ENCODE results near the gene CARHSP1. TPM values are rescaled to one million over a fixed set of nuclear protein-coding genes. Genes with fewer than 3 reads are reported as not detected.
"Not testable (repeated sequence)": the region's sequence is repeated elsewhere in the genome, so short reads cannot be mapped to it uniquely, and the experiment has no call there.

Gene CARHSP1
- total RNA-seq, 1 donor from 2014 or later: 62.5 TPM

- DNase-seq (ENCODE audit: low spot score); ATAC-seq: not testable (repeated sequence)
These were observed 32.0 kb downstream of the CARHSP1 start for GRCh38 chr16:8836797-8837196.

GRCh38 chr16:8832717-8833105, 36.1 kb downstream of the CARHSP1 start:
- no peak for DNase-seq (ENCODE audit: low spot score)

DNA sequence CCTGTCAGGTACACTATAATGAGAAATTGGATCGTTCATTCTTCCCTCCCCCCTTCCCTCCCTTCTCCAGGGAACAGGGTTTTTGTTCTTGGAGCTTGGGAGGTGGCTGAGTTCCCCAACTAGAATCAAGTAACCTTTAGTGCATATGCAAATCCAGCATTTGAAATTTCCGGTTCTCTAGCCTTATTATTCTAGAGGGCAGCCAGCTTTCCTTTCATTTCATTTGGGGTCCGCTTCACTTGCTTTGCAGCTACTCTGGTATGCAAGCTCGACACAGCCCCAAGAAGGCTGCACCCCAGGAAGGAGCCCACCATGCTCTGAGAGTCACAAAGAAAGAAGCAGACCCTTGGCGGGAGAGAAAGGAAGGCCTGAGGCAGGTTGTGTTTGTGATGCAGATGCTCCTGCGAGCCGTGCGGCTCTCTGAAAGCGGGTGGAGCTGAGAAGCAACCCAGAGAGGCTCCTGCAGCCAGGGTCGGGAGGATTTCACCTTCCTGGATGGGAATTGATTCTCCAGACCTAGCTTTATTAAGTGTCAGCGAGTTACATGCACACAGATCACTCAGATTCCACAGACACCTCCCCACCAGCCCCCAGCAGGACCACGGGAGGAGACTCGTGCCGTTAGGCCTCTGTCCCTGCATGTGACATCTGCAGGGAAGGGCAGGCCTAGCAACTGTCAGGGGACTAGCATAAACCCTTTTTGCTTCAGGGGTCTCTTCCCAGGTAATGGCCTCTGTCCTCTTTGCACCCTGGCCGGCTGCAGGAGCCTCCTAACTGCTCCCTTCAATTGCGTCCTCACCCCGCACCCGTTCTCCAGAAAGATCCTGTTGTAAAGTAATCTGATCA, 36.7 kb downstream of the CARHSP1 start:
- ATAC-seq: no peak
- DNase-seq (ENCODE audit: low spot score): no peak

More at GRCh38 chr16:8832717-8833105, 36.1 kb downstream of the CARHSP1 start:
- no peak for ATAC-seq

DNA sequence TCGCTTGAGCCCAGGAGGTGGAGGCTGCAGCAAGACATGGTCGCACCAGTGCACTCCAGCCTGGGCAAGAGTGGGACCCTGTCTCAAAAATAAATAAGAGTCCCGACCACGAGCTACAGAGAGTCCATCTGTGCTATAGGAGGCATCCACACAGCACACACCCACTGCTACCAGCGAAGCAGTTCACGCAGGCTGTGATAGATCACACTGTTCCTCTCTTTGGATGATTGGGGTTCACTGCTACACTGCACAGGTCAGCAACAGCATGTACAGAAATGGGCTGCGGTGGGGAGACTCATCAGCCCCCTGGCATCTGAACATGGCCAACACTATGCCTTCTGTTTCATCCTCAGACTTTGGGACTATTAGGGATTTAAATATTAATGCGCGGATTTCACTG, 37.4 kb downstream of the CARHSP1 start:
- DNase-seq (ENCODE audit: low spot score) (no peak), ATAC-seq (no peak)

- ATAC-seq (no peak), DNase-seq (ENCODE audit: low spot score) (no peak)
These were observed 40.2 kb downstream of the CARHSP1 start for GRCh38 chr16:8828541-8829165.

- DNase-seq (ENCODE audit: low spot score): no peak
- no peak for ATAC-seq
These were observed 42.4 kb downstream of the CARHSP1 start for GRCh38 chr16:8826278-8826879.

- DNase-seq (ENCODE audit: low spot score) (no peak), ATAC-seq (no peak)
These were observed 46.4 kb downstream of the CARHSP1 start for GRCh38 chr16:8822403-8822802.

- ATAC-seq (no peak), DNase-seq (ENCODE audit: low spot score) (no peak)
These were observed 49.3 kb downstream of the CARHSP1 start for GRCh38 chr16:8819411-8820034.

DNA sequence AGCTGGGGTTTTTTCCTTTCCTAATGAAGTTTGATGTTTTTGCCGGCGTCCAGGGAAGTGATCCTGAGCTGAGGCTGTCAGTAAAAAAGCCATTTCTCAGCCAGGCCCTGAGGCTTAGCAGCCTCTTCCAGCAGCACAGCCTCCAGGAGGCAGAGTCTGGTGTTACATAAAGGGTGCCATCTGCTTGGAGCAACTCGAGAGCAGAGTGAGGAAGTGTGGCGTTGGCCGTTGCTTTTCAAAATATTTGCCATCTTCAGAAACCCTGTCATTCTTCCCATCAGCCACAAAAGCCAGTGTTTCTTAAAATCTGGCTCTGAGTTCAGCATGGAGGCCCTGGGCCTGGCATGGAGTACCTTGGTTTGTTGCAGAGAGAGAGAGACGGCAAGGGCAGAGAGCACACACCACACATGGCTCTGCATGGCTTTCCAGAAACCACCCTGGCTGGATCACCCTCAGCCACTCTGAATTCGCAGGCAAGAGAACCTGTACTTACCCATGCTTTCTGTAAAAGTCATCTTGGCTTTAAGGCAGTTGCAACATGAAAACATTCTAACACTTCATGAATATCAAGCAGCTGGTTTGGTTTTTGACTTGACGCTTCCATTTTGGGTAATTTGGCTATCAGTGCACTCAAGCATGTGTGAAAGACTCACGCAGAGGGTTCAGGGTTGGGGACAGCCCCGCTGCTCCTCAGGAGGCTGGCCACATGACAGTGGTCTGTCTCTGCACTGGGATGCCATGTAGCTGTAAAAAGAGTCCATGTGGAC, 50.1 kb downstream of the CARHSP1 start:
- ATAC-seq (no peak), DNase-seq (ENCODE audit: low spot score) (no peak)

DNA sequence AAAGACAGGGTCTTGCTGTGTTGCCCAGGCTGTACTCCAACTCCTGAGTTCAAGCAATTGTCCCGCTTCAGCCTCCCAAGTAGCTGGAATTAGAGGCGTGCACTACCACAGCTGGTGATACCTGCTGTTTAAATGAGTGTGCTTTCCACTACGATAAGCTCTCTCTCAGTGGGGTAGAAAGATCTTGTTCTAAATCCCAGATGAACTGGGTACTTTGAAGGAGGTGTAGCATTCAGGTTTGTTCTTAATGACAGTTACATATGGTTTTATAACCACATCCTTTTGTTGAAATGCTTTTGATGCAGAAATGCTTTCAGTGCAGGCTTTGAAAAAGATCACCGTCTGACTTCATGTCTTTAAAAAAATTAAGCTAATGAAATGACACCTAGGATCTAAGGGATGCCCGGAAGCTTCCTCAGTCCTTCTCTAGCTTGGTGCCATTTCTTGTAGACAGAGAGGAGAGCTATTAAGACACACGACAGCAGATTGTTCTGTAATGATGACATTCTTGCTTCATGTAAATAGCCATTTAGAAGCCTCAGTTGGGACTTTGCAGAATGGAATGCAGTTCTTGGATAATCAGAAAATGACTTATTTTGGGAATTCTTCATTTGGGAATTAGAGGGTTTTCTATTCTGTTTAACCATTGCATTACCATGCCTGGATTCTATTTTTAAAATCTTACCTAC, 51.7 kb downstream of the CARHSP1 start:
- ATAC-seq (no peak), DNase-seq (ENCODE audit: low spot score) (no peak)

- ATAC-seq: no peak
- no peak for DNase-seq (ENCODE audit: low spot score)
These were observed 54.6 kb downstream of the CARHSP1 start for GRCh38 chr16:8814095-8814806.

GRCh38 chr16:8812162-8812843, 56.5 kb downstream of the CARHSP1 start:
- ATAC-seq (no peak), DNase-seq (ENCODE audit: low spot score) (no peak)

- DNase-seq (ENCODE audit: low spot score): peak; percentile 90
- peak; percentile 91 for ATAC-seq
These were observed 60.0 kb downstream of the CARHSP1 start for GRCh38 chr16:8808613-8809353.

DNA sequence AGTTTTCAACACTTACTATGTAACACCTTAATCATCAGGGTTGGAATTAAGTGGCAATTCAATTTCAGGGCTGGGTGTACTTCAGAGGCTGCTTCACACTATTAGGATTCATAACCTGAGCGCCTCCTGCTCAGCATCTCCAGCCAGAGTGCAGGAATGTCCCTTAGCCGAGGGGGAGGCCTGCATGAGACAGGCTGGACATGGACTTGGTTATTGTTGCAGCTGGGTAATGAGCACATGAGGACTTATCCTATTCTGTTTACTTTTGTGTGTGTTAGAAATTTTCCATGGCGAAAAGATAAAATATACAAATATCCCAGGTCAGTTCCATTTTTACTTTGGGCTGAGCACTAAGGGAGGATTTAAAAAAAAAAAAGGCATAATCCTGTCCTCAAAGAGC, 60.8 kb downstream of the CARHSP1 start:
- no peak for DNase-seq (ENCODE audit: low spot score)
- peak; percentile 45 for ATAC-seq

- ATAC-seq: no peak
- DNase-seq (ENCODE audit: low spot score): no peak
These were observed 61.6 kb downstream of the CARHSP1 start for GRCh38 chr16:8807189-8807588.

DNA sequence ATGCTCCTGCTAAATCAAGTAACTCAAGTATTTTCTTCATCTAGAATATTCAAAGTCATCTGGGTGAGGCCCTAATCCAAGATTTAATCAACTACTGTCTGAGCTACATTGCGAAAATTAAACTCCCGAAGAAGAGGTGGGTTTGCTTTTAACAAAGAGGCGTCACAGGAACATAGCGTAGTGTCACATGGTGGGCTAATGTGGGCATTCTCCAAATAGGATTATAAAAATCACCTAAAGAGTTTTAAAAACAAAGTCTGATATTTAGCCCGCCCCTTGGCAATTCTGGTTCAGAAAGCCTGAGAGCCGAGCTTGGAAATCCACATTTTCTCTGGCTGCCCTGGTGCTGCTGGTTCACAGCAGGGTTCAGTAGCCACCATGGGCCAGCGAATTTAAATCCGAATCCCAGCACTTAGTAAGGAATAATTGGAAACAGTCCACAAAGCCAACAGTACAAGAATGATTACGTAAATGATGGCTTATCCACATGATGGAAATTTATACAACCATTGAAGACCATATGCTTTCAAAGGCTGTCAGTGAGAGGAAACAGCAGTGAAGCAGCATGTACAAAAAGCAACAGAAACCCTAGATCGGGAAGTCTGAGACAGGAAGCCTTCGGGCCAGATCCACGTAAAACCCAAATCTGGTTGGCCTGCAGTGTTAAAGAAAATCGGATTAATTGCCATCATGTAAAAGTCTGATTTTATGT, 62.4 kb downstream of the CARHSP1 start:
- DNase-seq (ENCODE audit: low spot score): no peak
- peak; percentile 5 for ATAC-seq

DNA sequence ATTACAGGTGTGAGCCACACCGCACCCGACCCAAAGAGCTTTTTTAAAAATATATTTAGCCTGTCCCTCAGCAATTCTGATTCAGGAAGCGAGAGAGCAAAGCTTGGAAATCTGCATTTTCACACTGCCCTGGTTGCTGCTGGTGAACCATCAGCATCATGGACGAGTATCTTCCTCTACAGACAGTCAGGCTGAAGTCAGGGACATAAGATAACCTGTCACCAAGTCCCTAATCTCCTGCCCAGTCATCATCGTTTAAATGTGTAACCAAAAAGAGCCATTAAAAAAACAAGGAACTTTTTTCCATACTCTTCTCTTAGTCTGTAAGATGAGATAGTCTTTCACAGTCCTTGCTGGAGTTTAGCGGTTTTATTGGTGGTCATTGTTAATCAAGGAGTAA, 64.5 kb downstream of the CARHSP1 start:
- ATAC-seq (no peak), DNase-seq (ENCODE audit: low spot score) (no peak)

DNA sequence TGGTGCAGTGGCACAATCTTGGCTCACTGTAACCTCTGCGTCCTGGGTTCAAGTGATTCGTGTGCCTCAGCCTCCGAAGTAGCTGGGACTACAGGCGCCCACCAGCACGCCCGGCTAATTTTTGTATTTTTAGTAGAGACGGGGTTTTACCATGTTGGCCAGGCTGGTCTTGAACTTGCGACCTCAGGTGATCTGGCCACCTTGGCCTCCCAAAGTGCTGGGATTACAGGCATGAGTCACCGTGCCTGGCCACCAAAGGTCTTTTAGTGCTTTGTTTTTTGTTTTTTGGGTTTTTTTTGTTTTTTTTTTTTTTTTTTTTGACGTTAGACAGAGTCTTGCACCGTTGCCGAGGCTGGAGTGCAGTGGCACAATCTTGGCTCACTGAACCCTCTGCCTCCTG, 65.1 kb downstream of the CARHSP1 start:
- DNase-seq (ENCODE audit: low spot score); ATAC-seq: not testable (repeated sequence)
